ENCODE results near the gene CDH4.

The CDH4 gene

GRCh38 chr20:61745397-61746146, 493.5 kb downstream of the CDH4 start:
- Histone ChIP-seq H3K9me3 (ENCODE audit: control insufficient read depth, low read length) (no peaks in the 10 kb centered on the region), H3K4me3 (ENCODE audit: extremely low read depth, insufficient read depth, low read length, poor library complexity, severe bottlenecking) (no peak overlapping the region), H3K27ac (ENCODE audit: low read depth, low read length, severe bottlenecking) (no peak overlapping the region), H3K36me3 (ENCODE audit: control insufficient read depth, insufficient read depth, low read length) (no peaks in the 10 kb centered on the region), H3K4me1 (ENCODE audit: control insufficient read depth, insufficient read depth, low read length, poor library complexity, severe bottlenecking) (peaks cover 4% of the 10 kb centered on the region)
- 90 to 93% methylated on average over 18 to 20 of the region's 20 CpGs for WGBS, 2 experiments (ENCODE audit: insufficient coverage in 2 of 2)

- Histone ChIP-seq H3K4me3 (ENCODE audit: extremely low read depth, insufficient read depth, low read length, poor library complexity, severe bottlenecking) (no peak overlapping the region), H3K36me3 (ENCODE audit: control insufficient read depth, insufficient read depth, low read length) (no peaks in the 10 kb centered on the region), H3K4me1 (ENCODE audit: control insufficient read depth, insufficient read depth, low read length, poor library complexity, severe bottlenecking) (peaks cover 4% of the 10 kb centered on the region), H3K27ac (ENCODE audit: low read depth, low read length, severe bottlenecking) (no peak overlapping the region), H3K9me3 (ENCODE audit: control insufficient read depth, low read length) (peaks cover 3% of the 10 kb centered on the region)
- whole genome bisulfite sequencing, 2 experiments (ENCODE audit: insufficient coverage in 2 of 2) = 86 to 88% methylated on average over 10 to 11 of the region's 11 CpGs
These were observed 494.1 kb downstream of the CDH4 start for GRCh38 chr20:61746147-61746646.

GRCh38 chr20:61746781-61747180, 494.7 kb downstream of the CDH4 start:
- no peak overlapping the region for H3K4me3 ChIP-seq (ENCODE audit: extremely low read depth, insufficient read depth, low read length, poor library complexity, severe bottlenecking)
- no peak overlapping the region for H3K27ac ChIP-seq (ENCODE audit: low read depth, low read length, severe bottlenecking)
- WGBS, 2 experiments (ENCODE audit: insufficient coverage in 2 of 2) = 91 to 96% methylated on average over 12 of the region's 12 CpGs
- H3K36me3 ChIP-seq (ENCODE audit: control insufficient read depth, insufficient read depth, low read length) = no peaks in the 10 kb centered on the region
- peaks cover 9% of the 10 kb centered on the region for H3K9me3 ChIP-seq (ENCODE audit: control insufficient read depth, low read length)
- peaks cover 4% of the 10 kb centered on the region for H3K4me1 ChIP-seq (ENCODE audit: control insufficient read depth, insufficient read depth, low read length, poor library complexity, severe bottlenecking)

DNA sequence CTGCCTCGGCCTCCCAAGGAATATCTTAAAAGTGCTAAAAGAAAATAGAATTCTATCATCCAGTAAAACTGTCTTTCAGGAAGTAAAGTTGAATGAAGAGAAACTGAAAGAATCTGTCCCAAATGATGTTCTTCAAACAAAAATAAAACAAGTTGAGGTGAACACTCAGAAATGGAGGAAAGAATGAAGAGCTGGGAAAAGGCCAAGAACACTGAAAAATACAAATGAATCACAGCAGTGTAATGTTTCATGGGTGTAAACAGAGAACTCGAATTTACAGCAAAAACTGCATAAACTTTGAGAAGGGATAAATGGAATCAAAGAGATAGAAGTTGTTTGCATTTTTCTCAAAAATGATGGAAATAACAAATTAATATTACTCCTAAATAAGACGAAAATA, 496.3 kb downstream of the CDH4 start:
- Histone ChIP-seq H3K9me3 (ENCODE audit: control insufficient read depth, low read length) (peaks cover 9% of the 10 kb centered on the region), H3K4me1 (ENCODE audit: control insufficient read depth, insufficient read depth, low read length, poor library complexity, severe bottlenecking) (peaks cover 10% of the 10 kb centered on the region), H3K36me3 (ENCODE audit: control insufficient read depth, insufficient read depth, low read length) (no peaks in the 10 kb centered on the region), H3K27ac (ENCODE audit: low read depth, low read length, severe bottlenecking) (no peak overlapping the region), H3K4me3 (ENCODE audit: extremely low read depth, insufficient read depth, low read length, poor library complexity, severe bottlenecking) (no peak overlapping the region)
- WGBS, 2 experiments (ENCODE audit: insufficient coverage in 2 of 2) = no CpG with 5 or more reads among the region's 3 CpGs

DNA sequence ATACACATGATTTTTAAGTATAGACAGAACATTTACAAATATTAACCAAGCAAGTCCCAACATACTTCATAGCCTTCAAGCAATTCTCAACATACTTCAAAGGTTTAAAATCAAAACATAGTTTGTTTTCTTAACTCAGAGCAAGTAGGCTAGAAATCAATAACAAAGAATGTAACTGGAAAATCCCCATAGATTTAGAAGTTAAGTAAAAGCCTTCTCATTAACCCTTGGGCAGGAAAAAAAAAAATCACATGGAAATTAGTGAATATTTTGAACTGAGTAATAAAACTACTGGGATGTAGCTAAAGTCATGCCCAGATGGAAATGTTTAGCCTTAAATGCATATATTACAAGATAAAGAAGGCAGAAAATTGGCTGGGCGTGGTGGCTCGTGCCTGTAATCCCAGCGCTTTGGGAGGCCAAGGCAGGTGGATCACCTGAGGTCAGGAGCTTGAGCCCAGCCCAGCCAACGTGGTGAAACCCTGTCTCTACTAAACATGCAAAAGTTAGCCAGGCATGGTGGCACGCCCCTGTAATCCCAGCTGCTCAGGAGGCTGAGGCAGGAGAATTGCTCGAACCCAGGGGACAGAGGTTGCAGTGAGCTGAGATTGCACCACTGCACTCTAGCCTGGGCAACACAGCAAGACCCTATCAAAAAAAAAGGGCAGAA, 497.5 kb downstream of the CDH4 start:
- H3K4me3 ChIP-seq (ENCODE audit: extremely low read depth, insufficient read depth, low read length, poor library complexity, severe bottlenecking) = no peak overlapping the region
- H3K27ac ChIP-seq (ENCODE audit: low read depth, low read length, severe bottlenecking) = no peak overlapping the region
- 79 to 88% methylated on average over 6 of the region's 6 CpGs for WGBS, 2 experiments (ENCODE audit: insufficient coverage in 2 of 2)
- no peaks in the 10 kb centered on the region for H3K36me3 ChIP-seq (ENCODE audit: control insufficient read depth, insufficient read depth, low read length)
- peaks cover 9% of the 10 kb centered on the region for H3K9me3 ChIP-seq (ENCODE audit: control insufficient read depth, low read length)
- peaks cover 21% of the 10 kb centered on the region for H3K4me1 ChIP-seq (ENCODE audit: control insufficient read depth, insufficient read depth, low read length, poor library complexity, severe bottlenecking)

DNA sequence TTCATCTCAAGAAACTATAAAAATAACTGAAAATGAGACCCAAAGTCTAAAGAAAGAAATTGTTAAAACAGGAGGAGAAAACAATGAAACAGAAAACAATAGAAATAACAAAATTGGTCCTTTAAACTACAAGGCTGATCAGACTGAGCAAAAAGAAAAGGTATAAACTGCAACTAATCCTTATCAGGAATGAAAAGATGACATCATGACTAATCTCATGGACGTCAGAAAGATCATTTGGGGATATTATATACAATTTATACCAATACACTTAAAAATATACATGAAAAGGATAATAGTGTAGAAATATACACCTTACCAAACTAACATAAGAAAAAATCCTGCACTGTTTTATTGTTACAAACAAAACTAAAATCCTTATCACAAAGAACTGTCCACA, 498.0 kb downstream of the CDH4 start:
- no peak overlapping the region for H3K4me3 ChIP-seq (ENCODE audit: extremely low read depth, insufficient read depth, low read length, poor library complexity, severe bottlenecking)
- no peaks in the 10 kb centered on the region for H3K36me3 ChIP-seq (ENCODE audit: control insufficient read depth, insufficient read depth, low read length)
- peaks cover 9% of the 10 kb centered on the region for H3K9me3 ChIP-seq (ENCODE audit: control insufficient read depth, low read length)
- peaks cover 17% of the 10 kb centered on the region for H3K4me1 ChIP-seq (ENCODE audit: control insufficient read depth, insufficient read depth, low read length, poor library complexity, severe bottlenecking)
- no peak overlapping the region for H3K27ac ChIP-seq (ENCODE audit: low read depth, low read length, severe bottlenecking)
- WGBS, 2 experiments (ENCODE audit: insufficient coverage in 2 of 2) = no CpG with 5 or more reads among the region's 1 CpG

DNA sequence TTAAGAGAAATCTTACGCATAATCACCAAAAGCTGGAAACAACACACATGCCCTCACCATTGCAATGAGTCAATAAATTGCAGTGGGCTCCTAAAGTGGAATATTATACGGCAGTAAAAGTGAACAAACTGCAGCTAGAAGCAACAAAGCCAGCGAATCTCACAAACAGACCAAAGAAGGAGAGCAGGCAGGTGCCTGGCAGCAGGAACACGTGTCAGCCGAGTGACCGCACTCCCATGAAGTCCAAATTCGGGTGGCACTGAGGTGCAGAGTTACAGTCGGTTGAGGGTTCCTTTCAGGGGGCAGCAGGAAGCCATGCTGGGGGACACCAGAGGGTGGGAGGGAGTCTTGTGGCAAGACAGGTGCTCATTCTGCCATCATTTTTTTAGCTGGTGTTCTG, 500.5 kb downstream of the CDH4 start:
- H3K9me3 ChIP-seq (ENCODE audit: control insufficient read depth, low read length) = peaks cover 9% of the 10 kb centered on the region
- H3K27ac ChIP-seq (ENCODE audit: low read depth, low read length, severe bottlenecking) = no peak overlapping the region
- peaks cover 22% of the 10 kb centered on the region for H3K4me1 ChIP-seq (ENCODE audit: control insufficient read depth, insufficient read depth, low read length, poor library complexity, severe bottlenecking)
- no peaks in the 10 kb centered on the region for H3K36me3 ChIP-seq (ENCODE audit: control insufficient read depth, insufficient read depth, low read length)
- WGBS, 2 experiments (ENCODE audit: insufficient coverage in 2 of 2) = 87 to 93% methylated on average over 6 to 7 of the region's 8 CpGs
- H3K4me3 ChIP-seq (ENCODE audit: extremely low read depth, insufficient read depth, low read length, poor library complexity, severe bottlenecking) = no peak overlapping the region

- no peak overlapping the region for H3K4me3 ChIP-seq (ENCODE audit: extremely low read depth, insufficient read depth, low read length, poor library complexity, severe bottlenecking)
- H3K36me3 ChIP-seq (ENCODE audit: control insufficient read depth, insufficient read depth, low read length) = no peaks in the 10 kb centered on the region
- peaks cover 9% of the 10 kb centered on the region for H3K9me3 ChIP-seq (ENCODE audit: control insufficient read depth, low read length)
- peak overlapping the region; percentile 73 for H3K27ac ChIP-seq (ENCODE audit: low read depth, low read length, severe bottlenecking)
- 68 to 69% methylated on average over 11 to 12 of the region's 12 CpGs for WGBS, 2 experiments (ENCODE audit: insufficient coverage in 2 of 2)
- H3K4me1 ChIP-seq (ENCODE audit: control insufficient read depth, insufficient read depth, low read length, poor library complexity, severe bottlenecking) = peaks cover 22% of the 10 kb centered on the region
These were observed 501.4 kb downstream of the CDH4 start for GRCh38 chr20:61753316-61753942.

DNA sequence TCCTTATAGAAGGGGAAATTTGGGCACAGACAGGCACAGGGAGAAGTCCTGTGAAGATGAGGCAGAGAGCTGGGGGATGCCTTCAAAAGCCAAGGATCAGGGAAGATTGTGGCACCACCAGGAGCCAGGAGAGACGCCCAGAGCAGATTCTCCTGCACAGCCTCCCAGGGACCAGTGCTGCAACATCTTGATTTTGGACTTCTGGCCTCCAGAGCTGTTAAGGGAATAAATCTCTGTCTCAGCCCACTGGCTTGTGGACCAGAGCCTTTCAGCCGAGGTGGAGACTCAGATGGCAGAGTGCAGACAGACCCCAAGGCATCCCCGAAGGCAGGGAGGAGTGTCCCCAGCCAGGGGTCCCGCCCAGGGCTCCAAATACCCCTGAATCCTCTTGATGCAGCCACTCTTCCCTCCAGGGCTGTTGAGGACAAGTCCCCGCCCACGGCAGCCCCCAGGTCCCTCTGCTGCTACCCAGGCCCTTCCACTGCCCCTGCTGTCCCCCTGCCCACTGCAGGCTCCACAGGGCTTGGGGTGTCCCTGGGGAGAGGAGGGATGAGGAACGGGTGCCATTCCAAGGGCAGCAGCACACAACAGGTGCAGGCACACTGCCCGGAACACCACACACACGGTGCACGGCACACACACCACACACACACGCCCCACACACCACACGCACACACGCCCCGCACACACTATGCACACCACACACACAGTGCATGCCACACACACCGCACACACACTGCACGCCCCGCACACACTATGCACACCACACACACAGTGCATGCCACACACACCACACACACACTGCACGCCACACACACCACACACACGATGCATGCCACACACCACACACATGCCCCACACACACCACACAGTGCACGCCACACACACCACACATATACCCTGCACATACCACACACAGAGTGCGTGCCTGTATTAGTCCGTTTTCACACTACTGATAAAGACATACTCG, 502.2 kb downstream of the CDH4 start:
- Histone ChIP-seq H3K9me3 (ENCODE audit: control insufficient read depth, low read length) (peaks cover 9% of the 10 kb centered on the region), H3K36me3 (ENCODE audit: control insufficient read depth, insufficient read depth, low read length) (no peaks in the 10 kb centered on the region), H3K4me1 (ENCODE audit: control insufficient read depth, insufficient read depth, low read length, poor library complexity, severe bottlenecking) (peaks cover 22% of the 10 kb centered on the region), H3K4me3 (ENCODE audit: extremely low read depth, insufficient read depth, low read length, poor library complexity, severe bottlenecking) (no peak overlapping the region), H3K27ac (ENCODE audit: low read depth, low read length, severe bottlenecking) (peak overlapping the region; percentile 73)
- WGBS, 2 experiments (ENCODE audit: insufficient coverage in 2 of 2) = 83 to 88% methylated on average over 8 to 19 of the region's 23 CpGs

Measured in mesodermal cell (in vitro differentiated cells).